Neural progenitor cell (in vitro differentiated cells): ENCODE measurements around the gene TBC1D4.

Experiments used
- CTCF ChIP-seq: fragments of 200-600 bp; sonication (generic); IDR thresholded peaks from 2 replicates; pipeline ENCODE4 v1.5.1; 2017; ENCODE audit warnings: antibody characterized with exemption, mild to moderate bottlenecking
- EZH2 ChIP-seq: fragments of 200-600 bp; sonication (generic); IDR thresholded peaks from 2 replicates; pipeline ENCODE4 v1.6.1; 2017; ENCODE audit warnings: antibody characterized with exemption, mild to moderate bottlenecking, moderate library complexity
- EZH2phosphoT487 ChIP-seq: fragments of 200-600 bp; sonication (generic); IDR thresholded peaks from 2 replicates; pipeline ENCODE4 v1.6.1; 2017; ENCODE audit warnings: antibody characterized with exemption

- TF ChIP-seq CTCF (no peak), EZH2 (no peak), EZH2phosphoT487 (no peak)
These were observed 29.2 kb upstream of the TBC1D4 start for GRCh38 chr13:75511051-75511625.
